Activated CD4-positive, alpha-beta T cell treated with anti-CD3 and anti-CD28 coated beads, Interleukin-2, amount 50 U/mL, for 16 hours (primary cell): Measurements from ENCODE around the gene XPNPEP3.
A peak's percentile ranks its signal among the peaks of the same experiment; 100 is the strongest.

ENCODE experiments used
- DNase-seq: peaks from one replicate; pipeline ENCODE4 v3.0.0-alpha.2; 2020

XPNPEP3 gene

GRCh38 chr22:40951795-40952605 is 95.1 kb downstream of the XPNPEP3 start:
- DNase-seq: peak; percentile 21

GRCh38 chr22:40953471-40953870 is 96.5 kb downstream of the XPNPEP3 start:
- no peak for DNase-seq

DNA sequence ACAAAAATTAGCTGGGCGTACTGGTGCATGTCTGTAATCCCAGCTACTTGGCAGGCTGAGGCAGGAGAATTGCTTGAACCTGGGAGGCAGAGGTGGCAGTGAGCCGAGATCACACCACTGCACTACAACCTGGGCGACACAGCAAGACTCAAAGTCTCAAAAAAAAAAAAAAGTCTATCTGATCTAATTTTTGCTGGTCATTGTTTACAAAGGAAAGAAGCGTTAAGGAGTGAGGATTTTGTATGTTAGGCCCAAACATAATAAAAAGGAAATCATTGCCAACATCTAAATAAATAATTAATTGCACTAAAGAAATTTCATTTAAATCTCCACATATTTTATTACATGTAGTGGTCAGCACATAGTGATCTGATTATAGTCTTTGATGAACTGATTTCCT is 97.2 kb downstream of the XPNPEP3 start:
- no peak for DNase-seq

- peak; percentile 12 for DNase-seq
Measured at GRCh38 chr22:40955571-40955970, 98.6 kb downstream of the XPNPEP3 start.

GRCh38 chr22:40957601-40958000 is 100.7 kb downstream of the XPNPEP3 start:
- DNase-seq: no peak

DNA sequence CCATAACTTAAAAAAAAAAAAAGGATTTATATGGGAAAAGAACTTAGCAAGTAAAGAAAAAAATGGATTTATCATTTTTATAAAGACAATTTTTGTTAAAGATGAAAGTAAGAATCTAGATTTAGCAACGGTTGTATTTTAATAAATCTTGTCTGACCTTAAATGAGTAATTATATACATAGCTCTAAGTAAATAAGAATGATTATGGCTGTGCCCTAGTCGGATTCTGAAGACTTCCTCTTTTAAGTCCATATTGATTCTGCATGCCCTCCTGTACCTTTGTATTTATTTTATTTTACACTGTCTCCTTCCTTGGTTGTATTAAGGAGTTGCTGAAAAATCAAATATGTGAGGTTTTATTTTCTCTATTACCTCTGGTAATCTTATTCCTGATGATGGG is 101.4 kb downstream of the XPNPEP3 start:
- no peak for DNase-seq

- DNase-seq: no peak
Measured at GRCh38 chr22:40960145-40960544, 103.2 kb downstream of the XPNPEP3 start.

- DNase-seq: peak; percentile 10
Measured at GRCh38 chr22:40965936-40966725, 109.2 kb downstream of the XPNPEP3 start.

DNA sequence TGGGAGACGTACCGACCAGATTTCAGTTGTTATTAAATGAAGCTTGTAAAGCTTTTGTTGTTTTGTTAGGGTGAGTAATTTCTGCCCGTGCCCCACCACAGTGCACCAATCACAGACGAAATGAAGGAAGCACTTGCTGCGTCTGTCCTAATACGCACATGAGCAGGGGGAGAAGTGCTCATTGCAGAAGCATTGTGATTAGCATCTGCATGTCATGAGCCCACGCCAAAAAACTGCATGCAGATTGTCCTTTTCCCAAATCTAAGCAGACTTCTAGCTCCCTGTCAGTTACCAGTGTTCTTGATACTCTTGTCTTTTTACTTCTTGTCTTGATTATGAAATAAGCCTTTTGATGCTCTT is 109.8 kb downstream of the XPNPEP3 start:
- DNase-seq: no peak

GRCh38 chr22:40967111-40967760 is 110.3 kb downstream of the XPNPEP3 start:
- no peak for DNase-seq

GRCh38 chr22:40972587-40972986 is 115.6 kb downstream of the XPNPEP3 start:
- DNase-seq: no peak

GRCh38 chr22:40973144-40973543 is 116.2 kb downstream of the XPNPEP3 start:
- no peak for DNase-seq

GRCh38 chr22:40975366-40975765 is 118.4 kb downstream of the XPNPEP3 start:
- no peak for DNase-seq

GRCh38 chr22:40976866-40977700 is 120.1 kb downstream of the XPNPEP3 start:
- no peak for DNase-seq

DNA sequence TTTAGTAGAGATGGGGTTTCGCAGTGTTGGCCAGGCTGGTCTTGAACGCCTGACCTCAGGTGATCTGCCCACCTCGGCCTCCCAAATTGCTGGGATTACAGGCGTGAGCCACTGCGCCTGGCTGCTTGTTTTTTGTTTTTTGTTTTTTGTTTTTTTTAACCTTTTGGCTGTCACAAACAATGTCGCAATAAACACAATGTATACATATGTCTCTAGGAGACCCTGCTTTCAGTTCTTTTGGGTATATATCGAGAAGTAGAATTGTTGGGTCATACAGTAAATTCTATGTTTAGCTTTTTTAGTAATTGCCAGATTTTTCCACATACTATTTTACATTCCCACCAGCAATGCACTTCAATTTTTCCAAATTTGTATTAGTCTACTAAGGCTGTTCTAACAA is 122.2 kb downstream of the XPNPEP3 start:
- DNase-seq: no peak

DNA sequence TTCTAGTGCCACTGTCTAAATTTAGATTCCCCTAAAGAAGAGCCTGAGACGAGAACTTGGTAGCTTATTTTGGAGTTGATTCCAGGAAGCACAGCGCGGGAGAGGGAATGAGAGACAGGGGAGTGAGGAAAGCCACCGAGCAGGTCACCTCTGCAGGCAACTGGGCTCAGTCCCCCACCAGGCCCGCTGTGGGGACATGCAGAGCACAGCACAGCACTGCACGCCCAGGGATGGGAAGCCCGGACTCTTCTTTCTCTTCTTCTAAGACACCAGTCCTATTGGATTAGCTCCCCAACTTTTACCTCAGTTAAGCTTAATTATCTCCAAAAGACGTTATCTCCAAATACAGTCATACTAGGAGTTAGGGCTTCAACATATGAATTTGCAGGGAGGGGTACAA is 122.9 kb downstream of the XPNPEP3 start:
- no peak for DNase-seq
